Measurements from ENCODE around the gene GRM7.

GRM7 gene

GRCh38 chr3:7306901-7307300 is 446.0 kb downstream of the GRM7 start:
- DNase-seq (ENCODE audit: low read depth in 2 of 2) = no peak

- no peak for DNase-seq (ENCODE audit: low read depth in 2 of 2)
Measured at GRCh38 chr3:7307410-7307809, 446.5 kb downstream of the GRM7 start.

GRCh38 chr3:7309641-7310102 is 448.8 kb downstream of the GRM7 start:
- no peak for DNase-seq (ENCODE audit: low read depth in 2 of 2)

- DNase-seq (ENCODE audit: low read depth in 2 of 2) = no peak
Measured at GRCh38 chr3:7315037-7315436, 454.1 kb downstream of the GRM7 start.

GRCh38 chr3:7322957-7323669 is 462.2 kb downstream of the GRM7 start:
- DNase-seq (ENCODE audit: low read depth in 2 of 2) = no peak

- DNase-seq (ENCODE audit: low read depth in 2 of 2) = no peak
Measured at GRCh38 chr3:7328339-7328738, 467.4 kb downstream of the GRM7 start.

- DNase-seq (ENCODE audit: low read depth in 2 of 2) = no peak
Measured at GRCh38 chr3:7332696-7333095, 471.8 kb downstream of the GRM7 start.

GRCh38 chr3:7333125-7333524 is 472.2 kb downstream of the GRM7 start:
- no peak for DNase-seq (ENCODE audit: low read depth in 2 of 2)

GRCh38 chr3:7340795-7341194 is 479.9 kb downstream of the GRM7 start:
- DNase-seq (ENCODE audit: low read depth in 2 of 2) = no peak

GRCh38 chr3:7346364-7346763 is 485.4 kb downstream of the GRM7 start:
- DNase-seq (ENCODE audit: low read depth in 2 of 2) = no peak

- DNase-seq (ENCODE audit: low read depth in 2 of 2) = no peak
Measured at GRCh38 chr3:7357101-7357500, 496.2 kb downstream of the GRM7 start.

GRCh38 chr3:7367968-7368367 is 507.1 kb downstream of the GRM7 start:
- DNase-seq (ENCODE audit: low read depth in 2 of 2) = no peak

GRCh38 chr3:7368597-7368996 is 507.7 kb downstream of the GRM7 start:
- no peak for DNase-seq (ENCODE audit: low read depth in 2 of 2)

GRCh38 chr3:7371693-7372572 is 511.0 kb downstream of the GRM7 start:
- no peak for DNase-seq (ENCODE audit: low read depth in 2 of 2)

- DNase-seq (ENCODE audit: low read depth in 2 of 2) = no peak
Measured at GRCh38 chr3:7377103-7377502, 516.2 kb downstream of the GRM7 start.

GRCh38 chr3:7381741-7382140 is 520.8 kb downstream of the GRM7 start:
- DNase-seq (ENCODE audit: low read depth in 2 of 2) = no peak

GRCh38 chr3:7382293-7383010 is 521.5 kb downstream of the GRM7 start:
- no peak for DNase-seq (ENCODE audit: low read depth in 2 of 2)

- DNase-seq (ENCODE audit: low read depth in 2 of 2) = no peak
Measured at GRCh38 chr3:7385635-7386034, 524.7 kb downstream of the GRM7 start.

- no peak for DNase-seq (ENCODE audit: low read depth in 2 of 2)
Measured at GRCh38 chr3:7388026-7388425, 527.1 kb downstream of the GRM7 start.

GRCh38 chr3:7392206-7392605 is 531.3 kb downstream of the GRM7 start:
- no peak for DNase-seq (ENCODE audit: low read depth in 2 of 2)

- DNase-seq (ENCODE audit: low read depth in 2 of 2) = no peak
Measured at GRCh38 chr3:7393944-7394605, 533.2 kb downstream of the GRM7 start.

GRCh38 chr3:7396534-7396933 is 535.6 kb downstream of the GRM7 start:
- no peak for DNase-seq (ENCODE audit: low read depth in 2 of 2)

Measured in stimulated activated CD4-positive, alpha-beta T cell treated with anti-CD3 and anti-CD28 coated beads, Interleukin-12 subunit alpha, Interleukin-12 subunit beta, amount 100 ng/mL, for 24 hours (primary cell).